PFSK-1 (cell line): Measurements from ENCODE around the gene SPIB.

Source experiments
- FOXP2 ChIP-seq: optimal IDR thresholded peaks from 2 replicates; pipeline ENCODE3; 2011; ENCODE audit warnings: borderline replicate concordance, control low read depth, inconsistent platforms; ENCODE audit not compliant: insufficient read depth; ENCODE audit errors: extremely low read length, extremely low read depth
- POLR2AphosphoS5 ChIP-seq: IDR thresholded peaks from 2 replicates; pipeline ENCODE4 v1.6.1; 2012; ENCODE audit warnings: low read depth, mild to moderate bottlenecking, control low read depth, low read length, moderate library complexity
- SIN3A ChIP-seq: IDR thresholded peaks from 2 replicates; pipeline ENCODE4 v1.6.1; 2012; ENCODE audit warnings: mild to moderate bottlenecking, low read length, moderate library complexity, borderline replicate concordance; ENCODE audit not compliant: insufficient read depth
- TAF1 ChIP-seq: IDR thresholded peaks from 2 replicates; pipeline ENCODE4 v1.6.1; 2012; ENCODE audit warnings: low read length, control low read depth, borderline replicate concordance; ENCODE audit not compliant: insufficient read depth
- TF ChIP-seq, protein P1 (sequence below), 2 experiments: IDR thresholded peaks; 2 replicates each; pipeline versions ENCODE4 v1.6.1 to v1.8.0; 2011 to 2012; ENCODE audit warnings: low read depth in 2 of 2, low read length in 2 of 2, control low read depth in 1 of 2, inconsistent platforms in 1 of 2, mild to moderate bottlenecking in 1 of 2, moderate library complexity in 1 of 2; ENCODE audit not compliant: insufficient read depth in 1 of 2

GRCh38 chr19:50460161-50460765 is 41.5 kb downstream of the SPIB start:
- TF ChIP-seq, protein P1, sequence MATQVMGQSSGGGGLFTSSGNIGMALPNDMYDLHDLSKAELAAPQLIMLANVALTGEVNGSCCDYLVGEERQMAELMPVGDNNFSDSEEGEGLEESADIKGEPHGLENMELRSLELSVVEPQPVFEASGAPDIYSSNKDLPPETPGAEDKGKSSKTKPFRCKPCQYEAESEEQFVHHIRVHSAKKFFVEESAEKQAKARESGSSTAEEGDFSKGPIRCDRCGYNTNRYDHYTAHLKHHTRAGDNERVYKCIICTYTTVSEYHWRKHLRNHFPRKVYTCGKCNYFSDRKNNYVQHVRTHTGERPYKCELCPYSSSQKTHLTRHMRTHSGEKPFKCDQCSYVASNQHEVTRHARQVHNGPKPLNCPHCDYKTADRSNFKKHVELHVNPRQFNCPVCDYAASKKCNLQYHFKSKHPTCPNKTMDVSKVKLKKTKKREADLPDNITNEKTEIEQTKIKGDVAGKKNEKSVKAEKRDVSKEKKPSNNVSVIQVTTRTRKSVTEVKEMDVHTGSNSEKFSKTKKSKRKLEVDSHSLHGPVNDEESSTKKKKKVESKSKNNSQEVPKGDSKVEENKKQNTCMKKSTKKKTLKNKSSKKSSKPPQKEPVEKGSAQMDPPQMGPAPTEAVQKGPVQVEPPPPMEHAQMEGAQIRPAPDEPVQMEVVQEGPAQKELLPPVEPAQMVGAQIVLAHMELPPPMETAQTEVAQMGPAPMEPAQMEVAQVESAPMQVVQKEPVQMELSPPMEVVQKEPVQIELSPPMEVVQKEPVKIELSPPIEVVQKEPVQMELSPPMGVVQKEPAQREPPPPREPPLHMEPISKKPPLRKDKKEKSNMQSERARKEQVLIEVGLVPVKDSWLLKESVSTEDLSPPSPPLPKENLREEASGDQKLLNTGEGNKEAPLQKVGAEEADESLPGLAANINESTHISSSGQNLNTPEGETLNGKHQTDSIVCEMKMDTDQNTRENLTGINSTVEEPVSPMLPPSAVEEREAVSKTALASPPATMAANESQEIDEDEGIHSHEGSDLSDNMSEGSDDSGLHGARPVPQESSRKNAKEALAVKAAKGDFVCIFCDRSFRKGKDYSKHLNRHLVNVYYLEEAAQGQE (IDR thresholded peaks at IDR 0.05; ENCODE audit: insufficient read depth in 1 of 2, low read depth in 2 of 2, low read length in 2 of 2), result no peak
- TF ChIP-seq POLR2AphosphoS5, result no peak
- no peak for TF ChIP-seq TAF1
- no peak for TF ChIP-seq SIN3A
- no peak for TF ChIP-seq FOXP2
